Measurements from ENCODE around the gene TSPAN18. TPM values are rescaled to one million over a fixed set of nuclear protein-coding genes. Genes with fewer than 3 reads are reported as not detected.

Gene TSPAN18
- total and polyA plus RNA-seq, 9 donors = 2.1 to 35.3 (median 14.4) TPM

DNA sequence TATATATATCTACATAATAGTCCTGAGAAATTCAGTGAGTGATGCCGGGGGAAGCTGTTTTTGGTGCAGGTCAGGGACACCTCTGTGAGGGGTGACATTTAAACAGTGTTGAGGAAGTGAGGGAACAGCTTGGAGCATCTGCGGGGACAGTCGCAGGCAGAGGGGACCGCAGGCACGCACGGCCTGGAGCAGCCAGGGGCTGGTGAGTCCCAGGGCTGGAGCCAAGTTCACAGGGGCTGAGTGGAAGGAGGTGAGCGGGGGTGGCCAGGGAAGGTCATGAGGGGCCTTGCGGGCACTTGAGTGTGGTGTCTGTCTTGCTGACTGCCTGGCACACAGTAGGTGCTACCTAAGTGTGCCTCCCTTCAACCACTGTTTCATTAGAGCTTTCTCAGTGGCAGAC, 65.4 kb downstream of the TSPAN18 start:
- H3K4me1 ChIP-seq (ENCODE audit: insufficient read depth) = no peaks in the 10 kb centered on the region
- no peaks in the 10 kb centered on the region for H3K9me3 ChIP-seq
- no peaks in the 10 kb centered on the region for H3K36me3 ChIP-seq
- no peaks in the 10 kb centered on the region for H3K27me3 ChIP-seq
- intact Hi-C loops (cut with DNase I) = no loop called here
- no peak overlapping the region for H3K4me3 ChIP-seq
- no peak for DNase-seq
- 90 to 93% (median 91%) methylated on average over 8 of the region's 8 CpGs for WGBS, 3 donors
- no peak overlapping the region for H3K27ac ChIP-seq
- no peak for TF ChIP-seq POLR2A (IDR thresholded peaks at IDR 0.05)
- no peak for TF ChIP-seq EP300 (IDR thresholded peaks at IDR 0.05)
- TF ChIP-seq, protein P1, sequence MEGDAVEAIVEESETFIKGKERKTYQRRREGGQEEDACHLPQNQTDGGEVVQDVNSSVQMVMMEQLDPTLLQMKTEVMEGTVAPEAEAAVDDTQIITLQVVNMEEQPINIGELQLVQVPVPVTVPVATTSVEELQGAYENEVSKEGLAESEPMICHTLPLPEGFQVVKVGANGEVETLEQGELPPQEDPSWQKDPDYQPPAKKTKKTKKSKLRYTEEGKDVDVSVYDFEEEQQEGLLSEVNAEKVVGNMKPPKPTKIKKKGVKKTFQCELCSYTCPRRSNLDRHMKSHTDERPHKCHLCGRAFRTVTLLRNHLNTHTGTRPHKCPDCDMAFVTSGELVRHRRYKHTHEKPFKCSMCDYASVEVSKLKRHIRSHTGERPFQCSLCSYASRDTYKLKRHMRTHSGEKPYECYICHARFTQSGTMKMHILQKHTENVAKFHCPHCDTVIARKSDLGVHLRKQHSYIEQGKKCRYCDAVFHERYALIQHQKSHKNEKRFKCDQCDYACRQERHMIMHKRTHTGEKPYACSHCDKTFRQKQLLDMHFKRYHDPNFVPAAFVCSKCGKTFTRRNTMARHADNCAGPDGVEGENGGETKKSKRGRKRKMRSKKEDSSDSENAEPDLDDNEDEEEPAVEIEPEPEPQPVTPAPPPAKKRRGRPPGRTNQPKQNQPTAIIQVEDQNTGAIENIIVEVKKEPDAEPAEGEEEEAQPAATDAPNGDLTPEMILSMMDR (IDR thresholded peaks at IDR 0.05) = no peak

DNA sequence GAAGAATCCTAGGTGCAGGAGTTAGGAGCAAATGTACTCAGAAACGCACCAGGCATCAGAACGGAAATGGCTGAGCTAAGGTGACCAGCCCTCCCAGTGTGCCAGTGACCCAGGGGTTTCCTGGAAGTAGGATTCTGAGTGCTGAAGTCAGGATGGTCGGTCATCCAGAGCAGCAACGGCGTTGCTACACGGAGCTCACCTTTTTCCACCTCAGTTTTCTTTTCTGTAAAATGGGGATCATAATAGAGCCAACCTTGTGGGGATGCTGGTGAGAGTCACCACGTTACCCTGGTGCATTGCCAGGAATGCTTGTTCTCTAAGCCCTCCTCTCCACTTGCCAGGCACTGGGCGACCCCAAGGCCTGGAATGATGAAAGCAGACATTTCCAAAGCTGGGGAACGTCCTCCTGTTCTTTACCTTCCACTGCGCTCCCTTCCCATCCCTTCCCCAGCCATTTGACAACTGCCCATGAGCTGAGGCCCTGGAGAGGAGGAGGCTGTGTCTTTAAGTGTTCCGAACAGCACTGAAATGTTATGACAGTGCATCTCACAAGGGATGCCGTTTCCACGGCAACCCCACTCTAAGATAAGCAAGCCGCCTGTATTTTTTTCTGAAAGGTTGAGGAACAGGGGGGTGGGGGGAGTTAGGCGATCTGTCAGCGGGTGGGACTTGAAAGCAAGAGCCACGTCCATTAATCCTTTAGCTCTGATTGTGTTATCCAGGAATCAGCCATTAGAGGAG, 66.8 kb downstream of the TSPAN18 start:
- no peaks in the 10 kb centered on the region for H3K27me3 ChIP-seq
- TF ChIP-seq, protein P1 (IDR thresholded peaks at IDR 0.05) = no peak
- DNase-seq = peak in 1 of 5 donors; percentile 32
- H3K27ac ChIP-seq = no peak overlapping the region
- no peaks in the 10 kb centered on the region for H3K36me3 ChIP-seq
- H3K9me3 ChIP-seq = no peaks in the 10 kb centered on the region
- 48 to 54% (median 49%) methylated on average over 17 of the region's 17 CpGs for WGBS, 3 donors
- intact Hi-C loops (cut with DNase I) = no loop called here
- peaks cover 4% of the 10 kb centered on the region for H3K4me1 ChIP-seq (ENCODE audit: insufficient read depth)
- H3K4me3 ChIP-seq = no peak overlapping the region

DNA sequence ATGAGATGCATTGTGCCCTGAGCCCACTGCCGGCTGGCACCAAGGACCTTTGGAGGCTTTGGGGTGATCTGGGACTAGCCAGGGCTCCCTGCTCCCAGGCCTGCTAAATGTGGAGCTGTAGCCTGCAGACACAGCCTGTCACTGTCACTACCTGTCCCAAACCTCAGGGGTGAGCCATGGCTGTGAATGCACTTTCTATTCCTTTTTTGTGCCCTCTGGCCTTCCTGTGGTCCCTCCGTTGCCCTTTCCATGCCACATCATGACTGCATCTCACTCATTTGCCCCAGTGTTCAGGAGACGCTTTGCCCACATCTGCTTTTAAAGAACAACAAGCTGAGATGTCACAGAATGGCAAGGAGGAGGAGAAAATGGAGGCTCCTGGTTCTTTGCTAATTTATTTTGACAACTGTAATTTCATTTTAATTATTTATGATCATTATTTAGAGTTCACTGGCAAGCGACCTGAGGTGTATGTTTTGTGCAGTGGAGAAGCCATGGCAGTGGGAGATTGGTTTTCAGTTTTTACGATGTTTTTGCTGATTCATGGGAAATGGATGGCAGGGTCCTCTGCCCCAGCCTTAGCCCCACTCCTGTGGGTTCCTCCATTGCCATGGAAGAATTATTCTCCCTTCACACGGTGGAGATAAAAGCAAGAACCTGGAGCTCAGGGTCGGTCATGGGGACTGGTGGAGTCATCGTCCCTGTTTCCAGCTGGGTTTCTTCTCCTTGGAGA, 69.2 kb downstream of the TSPAN18 start:
- H3K4me1 ChIP-seq (ENCODE audit: insufficient read depth) = peaks cover 4% of the 10 kb centered on the region
- WGBS, 3 donors = 85 to 89% (median 85%) methylated on average over 8 of the region's 8 CpGs
- intact Hi-C loops (cut with DNase I) = no loop called here

DNA sequence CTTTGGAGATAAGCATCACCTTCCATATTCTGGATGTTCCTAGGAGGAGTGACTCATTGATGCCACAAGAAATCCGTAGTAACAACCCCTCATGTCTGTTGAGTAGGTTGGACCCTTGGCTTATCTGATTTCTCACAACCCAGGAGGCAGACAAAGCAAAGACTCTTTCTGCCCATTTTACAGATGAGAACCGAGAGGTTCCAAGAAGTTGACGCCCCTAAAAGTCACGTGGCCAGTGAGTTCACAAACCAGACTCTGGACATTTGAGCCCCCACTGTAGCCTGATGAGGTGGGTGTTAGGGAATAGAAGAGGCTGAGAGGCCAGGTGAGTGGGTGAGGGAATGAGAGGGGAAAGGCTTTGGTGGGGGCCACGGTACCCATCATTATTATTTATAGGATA, 70.3 kb downstream of the TSPAN18 start:
- 90 to 95% (median 95%) methylated on average over 5 of the region's 5 CpGs for WGBS, 3 donors
- TF ChIP-seq EP300 (IDR thresholded peaks at IDR 0.05) (no peak), POLR2A (IDR thresholded peaks at IDR 0.05) (no peak)
- TF ChIP-seq, protein P1 (IDR thresholded peaks at IDR 0.05) = no peak
- no peak overlapping the region for H3K4me3 ChIP-seq
- no peak overlapping the region for H3K27ac ChIP-seq
- intact Hi-C loops (cut with DNase I) = no loop called here
- no peaks in the 10 kb centered on the region for H3K36me3 ChIP-seq
- DNase-seq = no peak
- no peaks in the 10 kb centered on the region for H3K9me3 ChIP-seq
- H3K27me3 ChIP-seq = no peaks in the 10 kb centered on the region
- H3K4me1 ChIP-seq (ENCODE audit: insufficient read depth) = peaks cover 4% of the 10 kb centered on the region

More for the DNA sequence above, 69.2 kb downstream of the TSPAN18 start:
- no peak overlapping the region for H3K27ac ChIP-seq
- TF ChIP-seq POLR2A (IDR thresholded peaks at IDR 0.05) (no peak), EP300 (IDR thresholded peaks at IDR 0.05) (no peak)
- no peaks in the 10 kb centered on the region for H3K27me3 ChIP-seq
- H3K36me3 ChIP-seq = no peaks in the 10 kb centered on the region
- no peak overlapping the region for H3K4me3 ChIP-seq
- no peak for DNase-seq
- H3K9me3 ChIP-seq = no peaks in the 10 kb centered on the region

All from ovary (tissue), 9 donors.